HepG2 (cell line): ENCODE measurements around the gene SAMD14. TPM values are rescaled to one million over a fixed set of nuclear protein-coding genes. Genes with fewer than 3 reads are reported as not detected.
A peak's percentile ranks its signal among the peaks of the same experiment; 100 is the strongest.

Experiments
- BHLHE40 ChIP-seq: IDR thresholded peaks from 2 replicates; pipeline ENCODE4 v1.6.1; 2011; ENCODE audit warnings: low read length, improper control_type of control experiment
- CREB1 ChIP-seq, 2 experiments: fragments of 450-650 bp in 1 of 2; IDR thresholded peaks; 2 replicates each; pipeline ENCODE4 v1.6.1; 2016 to 2017; ENCODE audit warnings: control low read depth in 1 of 2, mild to moderate bottlenecking in 1 of 2, missing compliant biosample characterization in 1 of 2, missing genetic modification characterization in 1 of 2
- MAFF ChIP-seq: IDR thresholded peaks from 2 replicates; pipeline ENCODE4 v1.6.1; 2011; ENCODE audit warnings: low read depth, low read length, improper control_type of control experiment
- NR2F2 ChIP-seq: IDR thresholded peaks from 2 replicates; pipeline ENCODE4 v1.6.1; 2012; ENCODE audit warnings: low read depth, inconsistent platforms, borderline replicate concordance
- POLR2AphosphoS5 ChIP-seq: IDR thresholded peaks from 2 replicates; pipeline ENCODE4 v1.6.1; 2012; ENCODE audit warnings: low read depth, low read length
- RAD21 ChIP-seq: fragments of 450-650 bp; formaldehyde crosslinking; IDR thresholded peaks from 2 replicates; pipeline ENCODE4 v1.5.0; 2020; ENCODE audit warnings: mild to moderate bottlenecking
- TBX2 ChIP-seq: sonication (generic); formaldehyde crosslinking; IDR thresholded peaks from 2 replicates; pipeline ENCODE4 v1.5.0; 2020; ENCODE audit warnings: missing genetic modification reagents, mild to moderate bottlenecking, borderline replicate concordance
- ZBTB38 ChIP-seq: sonication (generic); formaldehyde crosslinking; IDR thresholded peaks from 2 replicates; pipeline ENCODE4 v1.5.1; 2020; ENCODE audit warnings: mild to moderate bottlenecking, missing genetic modification reagents
- ZNF20 ChIP-seq: sonication (generic); formaldehyde crosslinking; IDR thresholded peaks from 2 replicates; pipeline ENCODE4 v1.4.0; 2020; ENCODE audit warnings: mild to moderate bottlenecking, moderate library complexity, missing genetic modification reagents
- ZNF230 ChIP-seq: sonication (generic); formaldehyde crosslinking; IDR thresholded peaks from 2 replicates; pipeline ENCODE4 v1.4.0; 2020; ENCODE audit warnings: mild to moderate bottlenecking, missing genetic modification reagents
- ZNF724P ChIP-seq: sonication (generic); formaldehyde crosslinking; IDR thresholded peaks from 2 replicates; pipeline ENCODE4 v1.8.0; 2022; ENCODE audit warnings: missing genetic modification reagents, borderline replicate concordance
- ZNF839 ChIP-seq: sonication (generic); formaldehyde crosslinking; IDR thresholded peaks from 2 replicates; pipeline ENCODE4 v1.4.0; 2020; ENCODE audit warnings: missing genetic modification reagents, mild to moderate bottlenecking, borderline replicate concordance
- ZSCAN29 ChIP-seq: sonication (generic); formaldehyde crosslinking; conservative IDR thresholded peaks from 2 replicates; pipeline ENCODE4 v1.4.0; 2020; ENCODE audit warnings: mild to moderate bottlenecking, missing genetic modification reagents
- polyA plus RNA-seq, 8 experiments: library from polyadenylated mRNA; depleted of rRNA in 3 of 8; stranded (reverse) in 7 of 8; unstranded in 1 of 8; fragments of >200 nt; fragmentation: Illumina TruSeq in 4 of 8; extraction: Trizol in 4 of 8; gene quantifications; 2 replicates each; pipeline versions ENCODE4 v1.2.1 to v1.2.3, GENCODE V29; 2011 to 2016; ENCODE audit warnings: low read depth in 4 of 8, missing spikeins in 1 of 8, mixed read lengths in 1 of 8; ENCODE audit not compliant: insufficient read depth in 1 of 8
- total RNA-seq, 5 experiments: library from RNA; depleted of rRNA; stranded (reverse); fragments of >200 nt; fragmentation: Illumina TruSeq; extraction: Trizol; gene quantifications; 2 replicates each; pipeline ENCODE4 v1.2.3, GENCODE V29; 2016; ENCODE audit warnings: low read depth in 1 of 5
- TF ChIP-seq, protein P1 (sequence below): sonication (generic); formaldehyde crosslinking; IDR thresholded peaks from 2 replicates; pipeline ENCODE4; 2020; ENCODE audit warnings: missing genetic modification reagents, mild to moderate bottlenecking, borderline replicate concordance
- TF ChIP-seq, protein P2 (sequence below): sonication (generic); formaldehyde crosslinking; IDR thresholded peaks from 2 replicates; pipeline ENCODE4 v1.4.0; 2020; ENCODE audit warnings: missing genetic modification reagents

SAMD14 gene
- total and polyA plus RNA-seq, 2 of the 13 experiments (the other 11 are each of a cell fraction or from before 2014, with no cell fraction given), result 0.07 to 0.22 TPM

DNA sequence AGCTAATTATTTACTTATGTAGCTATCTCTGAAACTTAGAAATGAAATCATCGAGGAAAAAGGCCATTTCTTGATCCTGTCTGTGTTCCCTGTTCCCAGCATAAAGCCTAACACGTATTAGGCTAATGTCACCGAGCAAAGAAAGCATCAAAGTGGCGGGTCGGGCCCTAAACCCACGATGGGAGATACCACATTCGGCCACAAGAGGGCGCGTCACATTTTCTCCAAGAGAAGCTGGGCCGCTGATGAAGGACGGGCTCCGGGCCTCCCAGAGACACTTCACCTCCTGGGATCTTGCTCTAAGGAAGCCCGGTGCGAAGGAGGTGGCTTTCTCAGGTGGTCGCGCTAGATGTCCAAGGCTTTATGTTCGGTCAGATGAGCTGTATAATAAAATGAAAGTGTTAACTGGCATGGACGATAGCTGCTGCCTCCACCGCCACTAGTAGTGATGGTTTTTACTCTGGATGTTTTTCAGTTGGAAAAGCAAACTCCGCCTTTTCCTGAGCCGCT is 35.7 kb downstream of the SAMD14 start (continued):
- TF ChIP-seq POLR2AphosphoS5, result no peak
- TF ChIP-seq CREB1 (IDR thresholded peaks at IDR 0.05), result peak; percentile 46; the same call in 1 of the 2 replicates
- no peak for TF ChIP-seq CREB1 (CRISPR knock-in tag; IDR thresholded peaks at IDR 0.05)
- TF ChIP-seq, protein P1, sequence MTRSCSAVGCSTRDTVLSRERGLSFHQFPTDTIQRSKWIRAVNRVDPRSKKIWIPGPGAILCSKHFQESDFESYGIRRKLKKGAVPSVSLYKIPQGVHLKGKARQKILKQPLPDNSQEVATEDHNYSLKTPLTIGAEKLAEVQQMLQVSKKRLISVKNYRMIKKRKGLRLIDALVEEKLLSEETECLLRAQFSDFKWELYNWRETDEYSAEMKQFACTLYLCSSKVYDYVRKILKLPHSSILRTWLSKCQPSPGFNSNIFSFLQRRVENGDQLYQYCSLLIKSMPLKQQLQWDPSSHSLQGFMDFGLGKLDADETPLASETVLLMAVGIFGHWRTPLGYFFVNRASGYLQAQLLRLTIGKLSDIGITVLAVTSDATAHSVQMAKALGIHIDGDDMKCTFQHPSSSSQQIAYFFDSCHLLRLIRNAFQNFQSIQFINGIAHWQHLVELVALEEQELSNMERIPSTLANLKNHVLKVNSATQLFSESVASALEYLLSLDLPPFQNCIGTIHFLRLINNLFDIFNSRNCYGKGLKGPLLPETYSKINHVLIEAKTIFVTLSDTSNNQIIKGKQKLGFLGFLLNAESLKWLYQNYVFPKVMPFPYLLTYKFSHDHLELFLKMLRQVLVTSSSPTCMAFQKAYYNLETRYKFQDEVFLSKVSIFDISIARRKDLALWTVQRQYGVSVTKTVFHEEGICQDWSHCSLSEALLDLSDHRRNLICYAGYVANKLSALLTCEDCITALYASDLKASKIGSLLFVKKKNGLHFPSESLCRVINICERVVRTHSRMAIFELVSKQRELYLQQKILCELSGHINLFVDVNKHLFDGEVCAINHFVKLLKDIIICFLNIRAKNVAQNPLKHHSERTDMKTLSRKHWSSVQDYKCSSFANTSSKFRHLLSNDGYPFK, result no peak; the same call in 1 of the 2 replicates
- no peak for TF ChIP-seq ZSCAN29 (CRISPR knock-in tag)
- no peak for TF ChIP-seq ZNF839 (CRISPR knock-in tag)
- TF ChIP-seq MAFF, result no peak
- no peak for TF ChIP-seq ZNF230
- TF ChIP-seq ZNF724P, result no peak
- TF ChIP-seq, protein P2, sequence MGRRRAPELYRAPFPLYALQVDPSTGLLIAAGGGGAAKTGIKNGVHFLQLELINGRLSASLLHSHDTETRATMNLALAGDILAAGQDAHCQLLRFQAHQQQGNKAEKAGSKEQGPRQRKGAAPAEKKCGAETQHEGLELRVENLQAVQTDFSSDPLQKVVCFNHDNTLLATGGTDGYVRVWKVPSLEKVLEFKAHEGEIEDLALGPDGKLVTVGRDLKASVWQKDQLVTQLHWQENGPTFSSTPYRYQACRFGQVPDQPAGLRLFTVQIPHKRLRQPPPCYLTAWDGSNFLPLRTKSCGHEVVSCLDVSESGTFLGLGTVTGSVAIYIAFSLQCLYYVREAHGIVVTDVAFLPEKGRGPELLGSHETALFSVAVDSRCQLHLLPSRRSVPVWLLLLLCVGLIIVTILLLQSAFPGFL (CRISPR knock-in tag), result no peak
- TF ChIP-seq RAD21, result peak; percentile 72
- TF ChIP-seq BHLHE40, result no peak
- TF ChIP-seq ZBTB38 (CRISPR knock-in tag), result no peak
- TF ChIP-seq ZNF20 (CRISPR knock-in tag), result no peak
- no peak for TF ChIP-seq NR2F2
- TF ChIP-seq TBX2, result no peak
